ENCODE results near the gene REC114.

The REC114 gene

GRCh38 chr15:73578026-73578425, 135.1 kb downstream of the REC114 start:
- H3K4me3 ChIP-seq (ENCODE audit: low read length) = no peak overlapping the region
- no peak for TF ChIP-seq CTCF (conservative IDR thresholded peaks at IDR 0.05; ENCODE audit: low read length)
- no peak for DNase-seq (ENCODE audit: low read depth)

- H3K4me3 ChIP-seq (ENCODE audit: low read length) = no peak overlapping the region
- TF ChIP-seq CTCF (conservative IDR thresholded peaks at IDR 0.05; ENCODE audit: low read length) = no peak
- DNase-seq (ENCODE audit: low read depth) = no peak
These were observed 140.0 kb downstream of the REC114 start for GRCh38 chr15:73582851-73583379.

GRCh38 chr15:73583544-73583943, 140.6 kb downstream of the REC114 start:
- no peak for DNase-seq (ENCODE audit: low read depth)
- H3K4me3 ChIP-seq (ENCODE audit: low read length) = no peak overlapping the region
- TF ChIP-seq CTCF (conservative IDR thresholded peaks at IDR 0.05; ENCODE audit: low read length) = no peak

- TF ChIP-seq CTCF (conservative IDR thresholded peaks at IDR 0.05; ENCODE audit: low read length) = no peak
- no peak overlapping the region for H3K4me3 ChIP-seq (ENCODE audit: low read length)
- DNase-seq (ENCODE audit: low read depth) = peak; percentile 46
These were observed 141.9 kb downstream of the REC114 start for GRCh38 chr15:73584699-73585420.

- H3K4me3 ChIP-seq (ENCODE audit: low read length) = no peak overlapping the region
- TF ChIP-seq CTCF (conservative IDR thresholded peaks at IDR 0.05; ENCODE audit: low read length) = no peak
- DNase-seq (ENCODE audit: low read depth) = no peak
These were observed 143.1 kb downstream of the REC114 start for GRCh38 chr15:73585871-73586654.

GRCh38 chr15:73589766-73590165, 146.8 kb downstream of the REC114 start:
- no peak overlapping the region for H3K4me3 ChIP-seq (ENCODE audit: low read length)
- no peak for DNase-seq (ENCODE audit: low read depth)
- no peak for TF ChIP-seq CTCF (conservative IDR thresholded peaks at IDR 0.05; ENCODE audit: low read length)

Data from AG10803 (cell line).